ENCODE measurements around the gene CHRNG.

The CHRNG gene

GRCh38 chr2:232581725-232582124 is 42.2 kb downstream of the CHRNG start:
- DNase-seq, result no peak

GRCh38 chr2:232584238-232584637 is 44.7 kb downstream of the CHRNG start:
- DNase-seq, result no peak

DNA sequence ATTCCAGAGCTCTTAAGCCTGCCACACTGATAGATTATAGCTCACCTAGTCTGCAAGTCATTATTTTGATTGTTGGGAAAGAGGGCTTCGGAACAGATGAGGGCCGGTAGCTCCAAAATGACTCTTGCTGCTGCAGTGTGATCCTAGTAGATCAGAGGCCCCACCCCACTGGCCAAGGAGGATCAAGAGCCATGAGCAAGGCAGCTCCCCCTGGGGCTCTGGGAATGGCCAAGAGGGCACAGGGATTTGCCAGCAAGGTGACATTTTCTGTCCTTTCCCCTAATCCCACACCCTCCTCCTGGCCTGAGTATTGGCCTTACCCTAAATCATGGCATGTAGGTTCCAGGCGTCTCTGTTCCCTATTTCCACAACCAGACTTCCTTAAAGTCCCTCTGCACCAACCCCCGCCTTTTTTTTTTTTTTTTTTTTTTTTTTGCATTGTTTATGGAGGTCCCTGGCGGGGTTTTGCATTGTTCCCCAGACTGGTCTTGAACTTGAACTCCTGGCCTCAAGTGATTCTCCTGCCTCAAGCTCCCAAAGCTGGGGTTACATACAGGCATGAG is 47.5 kb downstream of the CHRNG start:
- no peak for DNase-seq

DNA sequence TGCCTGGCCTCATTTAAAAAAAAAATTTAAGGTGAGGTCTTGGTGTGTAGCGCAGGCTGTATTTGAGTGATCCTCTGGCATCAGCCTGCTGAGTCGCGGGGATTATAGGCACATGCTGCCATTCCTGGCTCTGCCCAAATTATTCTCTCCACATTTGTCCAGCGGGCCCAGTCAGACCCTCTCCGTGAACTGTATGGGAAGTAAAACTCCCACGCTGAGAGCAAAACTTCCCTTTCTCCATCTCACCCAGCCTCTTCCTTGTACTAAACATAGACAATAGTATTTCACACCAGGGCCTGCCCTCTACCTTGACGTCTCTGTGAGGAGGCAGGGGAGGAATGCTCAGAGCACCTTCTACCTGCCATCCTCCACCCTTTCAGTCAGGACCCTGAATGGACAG is 48.0 kb downstream of the CHRNG start:
- no peak for DNase-seq

- DNase-seq, result no peak
Observed at GRCh38 chr2:232588031-232588430, 48.5 kb downstream of the CHRNG start.

DNA sequence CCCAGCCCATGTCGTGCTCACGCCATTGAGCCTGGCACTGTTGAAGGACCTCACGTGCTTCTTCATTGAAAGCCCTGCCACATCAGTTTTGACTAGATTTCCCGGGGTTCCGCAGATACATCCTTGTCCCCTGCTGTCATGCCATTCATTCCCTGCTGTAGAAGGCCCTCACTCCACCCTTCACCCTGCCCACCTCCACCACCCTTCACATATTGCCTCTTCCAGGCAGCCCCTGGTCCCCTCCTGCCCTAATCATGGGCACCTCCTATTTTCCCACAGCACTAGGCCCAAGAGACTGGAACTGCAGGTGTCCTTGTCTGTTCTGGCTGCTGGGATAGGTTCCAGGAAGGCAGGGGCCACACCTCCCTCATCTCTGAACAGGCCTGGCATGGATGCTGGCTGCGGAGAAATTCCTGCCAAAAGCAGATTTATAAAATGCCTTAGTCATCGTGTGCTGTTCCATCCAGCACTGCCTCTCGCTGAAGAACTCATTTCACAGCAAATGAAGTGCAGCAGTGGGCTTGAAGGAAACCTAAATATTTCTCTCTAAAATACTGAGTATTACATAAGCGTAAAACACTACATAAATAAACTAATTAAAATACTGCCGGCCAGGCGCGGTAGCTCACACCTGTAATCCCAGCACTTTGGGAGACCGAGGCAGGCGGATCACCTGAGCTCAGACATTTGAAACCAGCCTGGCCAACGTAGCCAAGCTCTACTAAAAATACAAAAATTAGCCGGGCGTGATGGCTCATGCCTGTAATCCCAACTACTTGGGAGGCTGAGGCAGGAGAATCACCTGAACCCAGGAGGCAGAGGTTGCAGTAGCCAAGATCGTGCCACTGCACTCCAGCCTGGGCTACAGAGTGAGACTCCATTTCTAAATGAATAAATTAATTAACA is 49.4 kb downstream of the CHRNG start:
- DNase-seq, result no peak

GRCh38 chr2:232592772-232593395 is 53.4 kb downstream of the CHRNG start:
- no peak for DNase-seq

GRCh38 chr2:232593982-232594381 is 54.5 kb downstream of the CHRNG start:
- DNase-seq, result no peak
